Measurements from ENCODE around the gene DTX3L.

- TF ChIP-seq, protein P1, sequence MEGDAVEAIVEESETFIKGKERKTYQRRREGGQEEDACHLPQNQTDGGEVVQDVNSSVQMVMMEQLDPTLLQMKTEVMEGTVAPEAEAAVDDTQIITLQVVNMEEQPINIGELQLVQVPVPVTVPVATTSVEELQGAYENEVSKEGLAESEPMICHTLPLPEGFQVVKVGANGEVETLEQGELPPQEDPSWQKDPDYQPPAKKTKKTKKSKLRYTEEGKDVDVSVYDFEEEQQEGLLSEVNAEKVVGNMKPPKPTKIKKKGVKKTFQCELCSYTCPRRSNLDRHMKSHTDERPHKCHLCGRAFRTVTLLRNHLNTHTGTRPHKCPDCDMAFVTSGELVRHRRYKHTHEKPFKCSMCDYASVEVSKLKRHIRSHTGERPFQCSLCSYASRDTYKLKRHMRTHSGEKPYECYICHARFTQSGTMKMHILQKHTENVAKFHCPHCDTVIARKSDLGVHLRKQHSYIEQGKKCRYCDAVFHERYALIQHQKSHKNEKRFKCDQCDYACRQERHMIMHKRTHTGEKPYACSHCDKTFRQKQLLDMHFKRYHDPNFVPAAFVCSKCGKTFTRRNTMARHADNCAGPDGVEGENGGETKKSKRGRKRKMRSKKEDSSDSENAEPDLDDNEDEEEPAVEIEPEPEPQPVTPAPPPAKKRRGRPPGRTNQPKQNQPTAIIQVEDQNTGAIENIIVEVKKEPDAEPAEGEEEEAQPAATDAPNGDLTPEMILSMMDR (conservative IDR thresholded peaks at IDR 0.05; ENCODE audit: low read length), result no peak
- TF ChIP-seq EZH2phosphoT487 (IDR thresholded peaks at IDR 0.05; ENCODE audit: borderline replicate concordance), result no peak
These were observed 48.3 kb upstream of the DTX3L start for GRCh38 chr3:122515870-122516269.
